ENCODE measurements around the gene DNAAF1. TPM values are rescaled to one million over a fixed set of nuclear protein-coding genes. Genes with fewer than 3 reads are reported as not detected.
"Not testable (repeated sequence)": the region's sequence is repeated elsewhere in the genome, so short reads cannot be mapped to it uniquely, and the experiment has no call there.

Gene DNAAF1
- total RNA-seq, 1 experiment from 2014 or later, result not detected

GRCh38 chr16:84183911-84184591 is 38.9 kb downstream of the DNAAF1 start:
- no peak for DNase-seq (ENCODE audit: low read depth)

- no peak for DNase-seq (ENCODE audit: low read depth)
These were observed 39.7 kb downstream of the DNAAF1 start for GRCh38 chr16:84184775-84185174.

DNA sequence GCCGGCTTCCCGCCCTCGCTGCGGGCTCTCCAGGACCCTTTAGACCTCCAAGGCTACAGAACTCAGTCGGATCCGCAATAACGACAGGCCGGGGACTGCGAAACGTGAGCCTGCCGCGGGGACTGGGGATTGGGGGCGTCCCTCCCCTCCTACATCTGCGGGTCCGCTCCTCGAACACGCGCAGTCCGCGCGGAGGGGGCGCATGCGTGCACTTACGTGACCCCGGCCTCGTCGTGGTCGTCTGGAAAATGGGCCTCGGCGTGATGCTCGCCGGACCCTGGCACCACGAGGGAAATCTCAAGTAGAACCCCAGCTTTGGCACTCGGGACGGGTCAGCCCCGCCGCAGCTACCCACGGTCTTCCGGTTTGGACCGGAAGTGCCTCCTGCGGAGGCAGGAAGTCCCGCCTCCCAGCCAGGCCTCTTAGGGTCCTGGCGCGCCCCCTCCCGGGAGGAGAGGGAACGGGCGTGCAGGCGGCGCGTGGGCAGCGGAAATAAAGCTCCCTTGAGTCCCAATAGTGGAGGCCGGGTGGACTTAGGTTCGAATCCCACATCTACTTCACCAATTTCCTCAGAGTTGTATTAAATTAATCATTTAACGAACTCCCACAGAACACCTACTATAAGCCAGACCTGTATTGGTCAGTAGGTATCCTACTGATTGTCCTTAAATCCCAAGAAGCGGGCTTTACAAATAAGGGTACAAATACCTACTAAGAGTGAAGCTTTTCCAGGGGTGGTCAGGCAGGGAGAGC is 41.8 kb downstream of the DNAAF1 start, which contains the start of gene TAF1C:
TSS of gene TAF1C (minus strand) at position 373 of the 753 bp plus-strand sequence. CDS start 2,069 bp downstream, outside the sequence.
- DNase-seq (ENCODE audit: low read depth), result peak; percentile 93

GRCh38 chr16:84190731-84191388 is 45.8 kb downstream of the DNAAF1 start, which contains the start of gene ADAD2:
Gene ADAD2 (plus strand): TSS chr16:84191157. CDS start chr16:84191231, 74 bp downstream.
- no peak for DNase-seq (ENCODE audit: low read depth)

- no peak for DNase-seq (ENCODE audit: low read depth)
These were observed 46.4 kb downstream of the DNAAF1 start for GRCh38 chr16:84191466-84191865.

- no peak for DNase-seq (ENCODE audit: low read depth)
These were observed 48.4 kb downstream of the DNAAF1 start for GRCh38 chr16:84193480-84193879.

- no peak for DNase-seq (ENCODE audit: low read depth)
These were observed 48.9 kb downstream of the DNAAF1 start for GRCh38 chr16:84194018-84194417.

GRCh38 chr16:84194470-84195200 is 49.5 kb downstream of the DNAAF1 start:
- DNase-seq (ENCODE audit: low read depth), result no peak

DNA sequence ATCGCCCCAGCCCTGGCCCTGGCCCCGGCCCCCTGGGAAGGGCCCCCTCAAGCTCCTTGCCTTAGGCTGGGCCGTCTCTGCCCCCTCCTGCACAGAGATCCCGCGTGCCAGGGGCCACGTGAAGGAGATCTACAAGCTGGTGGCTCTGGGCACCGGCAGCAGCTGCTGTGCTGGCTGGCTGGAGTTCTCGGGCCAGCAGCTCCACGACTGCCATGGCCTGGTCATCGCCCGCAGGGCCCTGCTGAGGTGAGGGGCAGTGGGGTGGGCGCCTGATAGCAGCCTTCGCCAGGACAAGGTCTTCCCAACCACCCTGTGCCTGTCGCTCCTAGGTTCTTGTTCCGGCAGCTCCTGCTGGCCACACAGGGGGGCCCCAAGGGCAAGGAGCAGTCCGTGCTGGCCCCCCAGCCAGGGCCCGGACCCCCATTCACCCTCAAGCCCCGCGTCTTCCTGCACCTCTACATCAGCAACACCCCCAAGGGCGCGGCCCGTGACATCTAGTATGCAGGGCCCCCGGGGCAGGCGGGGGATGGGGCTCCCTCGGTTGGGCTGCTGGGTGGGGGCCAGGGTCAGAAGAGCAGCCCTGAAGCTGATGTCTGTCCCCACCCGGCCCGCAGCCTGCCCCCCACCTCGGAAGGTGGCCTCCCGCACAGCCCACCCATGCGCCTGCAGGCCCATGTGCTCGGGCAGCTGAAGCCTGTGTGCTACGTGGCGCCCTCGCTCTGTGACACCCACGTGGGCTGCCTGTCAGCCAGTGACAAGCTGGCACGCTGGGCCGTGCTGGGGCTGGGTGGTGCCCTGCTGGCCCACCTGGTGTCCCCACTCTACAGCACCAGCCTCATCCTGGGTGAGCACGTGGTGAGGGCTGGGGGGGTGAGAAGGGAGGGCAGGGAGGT is 50.3 kb downstream of the DNAAF1 start:
- DNase-seq (ENCODE audit: low read depth), result no peak

DNA sequence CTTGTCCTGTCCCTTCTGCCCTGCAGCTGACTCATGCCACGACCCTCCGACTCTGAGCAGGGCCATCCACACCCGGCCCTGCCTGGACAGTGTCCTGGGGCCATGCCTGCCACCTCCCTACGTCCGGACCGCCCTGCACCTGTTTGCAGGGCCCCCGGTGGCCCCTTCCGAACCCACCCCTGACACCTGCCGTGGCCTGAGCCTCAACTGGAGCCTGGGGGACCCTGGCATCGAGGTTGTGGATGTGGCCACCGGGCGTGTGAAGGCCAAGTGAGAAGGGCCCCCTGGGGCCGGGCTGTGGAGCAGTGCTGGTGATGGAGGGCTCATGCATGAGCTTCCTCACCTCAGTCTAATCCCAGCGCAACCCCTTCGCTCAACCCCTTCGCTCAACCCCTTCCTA is 51.0 kb downstream of the DNAAF1 start:
- no peak for DNase-seq (ENCODE audit: low read depth)

DNA sequence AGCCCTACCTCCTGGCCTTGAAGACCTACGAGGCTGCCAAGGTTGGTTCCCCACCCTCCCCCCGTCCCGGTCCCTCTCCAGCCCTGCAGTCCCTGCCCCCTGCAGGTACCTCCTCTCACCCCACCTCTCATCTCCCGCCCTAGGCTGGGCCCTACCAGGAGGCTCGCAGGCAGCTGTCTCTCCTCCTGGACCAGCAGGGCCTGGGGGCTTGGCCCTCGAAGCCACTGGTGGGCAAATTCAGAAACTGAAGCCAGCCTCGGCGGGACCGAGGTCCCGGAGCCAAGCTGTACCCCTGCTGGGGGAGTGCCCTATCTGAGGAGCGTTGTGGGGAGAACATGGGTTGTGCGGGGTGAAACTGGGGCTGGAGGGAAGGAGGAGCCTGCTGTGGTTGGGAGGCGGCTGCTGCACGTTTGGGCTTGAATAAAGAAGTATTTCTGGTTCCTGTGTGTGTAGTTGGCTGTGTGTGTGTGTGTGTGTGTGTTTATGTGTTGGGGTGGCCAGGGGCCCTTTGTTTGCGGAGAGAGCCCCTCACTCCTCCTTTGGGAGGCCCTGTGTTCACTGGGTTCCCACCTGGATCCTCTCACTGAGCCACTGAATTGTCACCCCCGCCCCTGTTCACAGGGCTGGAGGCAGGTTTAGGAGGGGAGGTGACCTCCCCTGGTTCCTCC is 51.8 kb downstream of the DNAAF1 start:
- no peak for DNase-seq (ENCODE audit: low read depth)

DNA sequence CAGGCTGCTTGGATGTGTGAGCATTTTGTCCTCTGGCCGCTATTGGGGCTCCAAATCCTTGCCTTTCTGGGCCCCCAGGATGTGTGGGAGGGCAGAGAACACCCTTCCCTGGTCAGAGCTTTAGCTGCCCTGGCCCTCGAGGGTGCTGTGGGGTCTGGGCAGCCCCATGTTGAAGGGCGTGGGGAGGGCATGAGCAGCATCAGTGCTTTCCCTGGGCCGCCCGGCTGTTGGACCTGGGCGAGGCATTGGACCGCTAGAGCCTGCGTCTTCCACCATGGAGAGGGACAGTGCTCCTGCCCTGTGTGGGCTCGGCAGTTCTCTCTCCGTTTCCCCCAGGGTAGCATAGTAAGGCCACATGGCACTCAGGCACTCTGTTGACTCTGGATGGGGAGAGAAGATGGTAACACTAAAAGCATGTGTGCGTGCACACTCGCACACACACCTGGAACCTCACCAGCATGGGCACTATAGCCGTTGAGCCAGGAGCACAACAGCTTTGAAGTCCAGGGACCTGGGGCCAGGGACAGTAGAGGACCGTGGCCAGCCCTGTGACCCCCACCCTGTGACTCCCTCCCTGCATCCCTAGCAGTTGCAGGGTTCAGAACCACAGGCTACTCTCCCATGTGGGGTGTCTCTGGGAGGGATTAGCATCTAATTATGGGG is 52.5 kb downstream of the DNAAF1 start:
- no peak for DNase-seq (ENCODE audit: low read depth)

- peak; percentile 62 for DNase-seq (ENCODE audit: low read depth)
These were observed 53.3 kb downstream of the DNAAF1 start for GRCh38 chr16:84198401-84198800.

DNA sequence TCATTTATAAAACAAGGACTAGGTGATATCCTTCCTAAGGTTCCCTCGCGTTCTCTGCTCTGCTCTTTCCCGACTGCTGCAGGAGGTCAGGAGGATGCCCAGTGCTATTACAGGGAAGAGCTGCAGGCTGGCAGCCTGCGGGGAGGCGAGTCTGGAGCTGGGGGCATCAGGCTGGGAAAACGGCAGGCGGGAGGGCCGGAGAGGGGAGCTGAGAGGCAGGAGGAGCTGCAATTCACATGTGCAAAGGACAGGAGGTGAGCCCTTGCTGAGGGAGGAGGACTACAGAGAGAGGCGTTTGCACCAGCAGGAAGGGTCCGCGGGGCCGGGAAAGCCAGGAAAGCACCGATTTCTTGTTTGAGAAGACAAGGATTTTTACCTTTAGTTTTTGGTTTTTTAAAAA is 54.0 kb downstream of the DNAAF1 start:
- no peak for DNase-seq (ENCODE audit: low read depth)

DNA sequence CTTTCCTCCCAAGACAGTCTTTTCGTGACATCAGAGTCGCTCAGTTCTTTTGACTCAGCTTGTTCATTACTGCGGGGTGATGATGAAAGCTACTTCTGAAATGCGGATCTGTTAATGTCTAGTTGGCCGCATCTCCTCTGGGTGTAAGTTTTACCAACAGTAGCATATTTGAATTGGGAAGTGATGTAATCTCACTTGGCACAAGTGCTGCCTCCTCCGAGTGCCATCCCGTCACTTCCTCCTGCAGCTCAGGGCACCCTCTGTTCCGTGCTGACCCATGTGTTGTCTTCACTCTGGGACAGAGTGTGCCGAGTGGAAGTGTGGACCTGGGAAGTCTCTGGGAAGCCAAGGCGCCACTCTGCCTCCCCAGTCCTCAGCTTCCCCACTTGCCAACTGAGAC is 54.8 kb downstream of the DNAAF1 start:
- DNase-seq (ENCODE audit: low read depth), result no peak

DNA sequence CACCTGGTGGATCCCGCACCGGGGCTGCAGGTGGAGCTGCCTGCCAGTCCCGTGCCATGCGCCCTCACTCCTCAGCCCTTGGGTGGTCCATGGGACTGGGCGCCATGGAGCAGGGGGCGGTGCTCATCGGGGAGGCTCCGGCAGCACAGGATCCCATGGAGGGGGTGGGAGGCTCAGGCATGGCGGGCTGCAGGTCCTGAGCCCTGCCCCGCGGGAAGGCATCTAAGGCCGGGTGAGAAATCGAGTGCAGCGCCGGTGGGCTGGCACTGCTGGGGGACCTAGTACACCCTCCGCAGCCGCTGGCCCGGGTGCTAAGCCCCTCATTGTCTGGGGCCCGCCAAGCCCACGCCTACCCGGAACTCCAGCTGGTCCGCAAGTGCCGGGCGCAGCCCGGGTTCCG is 59.4 kb downstream of the DNAAF1 start:
- DNase-seq (ENCODE audit: low read depth), result not testable (repeated sequence)

DNA sequence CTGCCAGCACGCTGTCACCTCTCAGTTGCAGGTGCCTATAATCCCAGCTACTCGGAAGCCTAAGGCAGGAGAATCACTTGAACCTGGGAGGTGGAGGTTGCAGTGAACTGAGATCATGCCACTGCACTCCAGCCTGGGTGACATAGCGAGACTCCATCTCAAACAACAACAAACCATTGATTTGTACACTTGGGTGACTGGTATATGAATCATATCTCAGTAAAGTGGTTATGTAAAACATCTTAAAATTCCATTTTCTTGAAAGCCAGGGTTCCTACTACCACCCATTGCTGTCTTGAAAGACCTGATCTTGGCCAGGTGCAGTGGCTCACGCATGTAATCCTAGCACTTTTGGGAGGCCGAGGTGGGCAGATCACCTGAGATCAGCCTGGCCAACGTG is 60.0 kb downstream of the DNAAF1 start:
- not testable (repeated sequence) for DNase-seq (ENCODE audit: low read depth)

DNA sequence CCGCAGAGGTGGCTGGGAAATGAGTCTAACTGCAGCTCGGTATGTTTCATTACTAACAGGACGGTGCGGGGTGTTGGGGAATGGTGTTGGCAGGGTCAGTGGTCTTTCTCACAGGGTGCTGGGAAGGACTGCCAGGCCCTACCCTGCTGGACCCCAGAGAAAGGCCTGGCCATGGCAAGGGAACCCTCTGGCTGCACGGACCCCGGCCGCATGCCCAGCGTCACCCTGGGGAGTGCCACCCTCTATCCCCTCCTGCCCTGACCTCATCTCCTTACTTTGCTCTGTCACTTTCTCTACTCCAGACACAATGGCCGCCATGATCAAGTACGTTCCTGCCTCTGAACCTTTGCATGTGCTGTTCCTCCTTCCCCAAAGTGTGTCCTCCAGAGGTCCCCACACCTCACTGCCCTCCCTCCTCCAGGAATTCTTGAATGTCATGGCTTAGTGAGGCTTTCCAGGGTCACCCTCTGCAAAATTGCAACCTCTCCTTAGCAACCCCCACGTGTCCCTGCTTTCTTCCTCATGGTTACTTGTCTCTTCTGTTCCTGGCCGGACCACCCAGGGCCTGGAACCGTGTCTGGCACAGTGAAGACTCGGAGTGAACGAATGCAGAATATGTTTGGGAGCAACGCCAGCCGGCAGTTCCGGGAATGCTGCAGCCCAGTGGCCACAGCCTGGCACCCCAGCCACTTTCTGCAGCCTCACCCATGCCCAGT is 61.0 kb downstream of the DNAAF1 start:
- DNase-seq (ENCODE audit: low read depth), result no peak

GRCh38 chr16:84207251-84207650 is 62.1 kb downstream of the DNAAF1 start:
- no peak for DNase-seq (ENCODE audit: low read depth)

Data from M059J (cell line).